GM23338 (cell line): ENCODE measurements around the gene CBFA2T3. TPM values are rescaled to one million over a fixed set of nuclear protein-coding genes. Genes with fewer than 3 reads are reported as not detected.

Experiments
- ATAC-seq: fragments of 200-7000 bp; cut with Tn5 transposase; 3 replicates; pipeline ENCODE4 v1.9.1; 2020
- DNase-seq: peaks from one replicate; pipeline ENCODE4 v3.0.0-alpha.2; 2015; ENCODE audit warnings: low spot score
- H2AFZ ChIP-seq: fragments of 200-600 bp; sonication (generic); 2 replicates; pipeline ENCODE4 v1.8.0; 2016; ENCODE audit warnings: antibody characterized with exemption, mild to moderate bottlenecking, moderate library complexity
- H3F3A ChIP-seq: fragments of 200-600 bp; sonication (generic); replicated peaks from 2 replicates; pipeline ENCODE4 v1.8.0; 2017; ENCODE audit warnings: antibody characterized with exemption, mixed run types, low read depth
- H3K27ac ChIP-seq: fragments of 200-600 bp; sonication (generic); 2 replicates; pipeline ENCODE4 v1.6.1; 2016; ENCODE audit warnings: low read depth
- H3K27me3 ChIP-seq: fragments of 200-600 bp; sonication (generic); 2 replicates; pipeline ENCODE4 v1.8.0; 2016; ENCODE audit warnings: mild to moderate bottlenecking, mixed run types, moderate library complexity; ENCODE audit not compliant: insufficient read depth
- H3K36me3 ChIP-seq: fragments of 200-600 bp; sonication (generic); 2 replicates; pipeline ENCODE4 v1.8.0; 2016; ENCODE audit warnings: mild to moderate bottlenecking; ENCODE audit not compliant: insufficient read depth
- H3K4me1 ChIP-seq: fragments of 200-600 bp; sonication (generic); 2 replicates; pipeline ENCODE4 v1.8.0; 2016; ENCODE audit warnings: mild to moderate bottlenecking, moderate library complexity; ENCODE audit not compliant: insufficient read depth
- H3K4me2 ChIP-seq: fragments of 200-600 bp; sonication (generic); 2 replicates; pipeline ENCODE4 v1.7.1; 2017; ENCODE audit warnings: mixed run types
- H3K4me3 ChIP-seq: fragments of 200-600 bp; sonication (generic); 2 replicates; pipeline ENCODE4 v1.6.1; 2016; ENCODE audit warnings: mixed run types
- H3K79me2 ChIP-seq: fragments of 200-600 bp; sonication (generic); replicated peaks from 2 replicates; pipeline ENCODE4 v1.8.0; 2017; ENCODE audit warnings: mild to moderate bottlenecking; ENCODE audit not compliant: insufficient read depth
- H3K9me2 ChIP-seq: fragments of 200-600 bp; sonication (generic); 2 replicates; pipeline ENCODE4 v1.8.0; 2017; ENCODE audit not compliant: insufficient read depth
- H4K20me1 ChIP-seq: fragments of 200-600 bp; sonication (generic); replicated peaks from 2 replicates; pipeline ENCODE4 v1.8.0; 2017; ENCODE audit warnings: mild to moderate bottlenecking; ENCODE audit not compliant: insufficient read depth
- H3K27ac Mint-ChIP-seq: 2 replicates; pipeline ENCODE4 v1.8.0; 2020; ENCODE audit warnings: inconsistent platforms, mild to moderate bottlenecking, moderate library complexity, mixed read lengths
- H3K27me3 Mint-ChIP-seq: 3 replicates; pipeline ENCODE4 v1.8.0; 2022; ENCODE audit warnings: low read depth, mild to moderate bottlenecking, moderate library complexity, mixed read lengths, inconsistent platforms; ENCODE audit not compliant: insufficient read depth, poor library complexity
- H3K36me3 Mint-ChIP-seq: 3 replicates; pipeline ENCODE4 v1.8.0; 2021; ENCODE audit warnings: low read depth, mild to moderate bottlenecking, inconsistent platforms, moderate library complexity, mixed read lengths
- H3K4me1 Mint-ChIP-seq: 3 replicates; pipeline ENCODE4 v1.8.0; 2020; ENCODE audit warnings: mild to moderate bottlenecking, inconsistent platforms, mixed read lengths
- H3K4me3 Mint-ChIP-seq: 3 replicates; pipeline ENCODE4 v1.8.0; 2021; ENCODE audit warnings: moderate library complexity, mild to moderate bottlenecking, inconsistent platforms, mixed read lengths
- H3K9me3 Mint-ChIP-seq: 3 replicates; pipeline ENCODE4 v1.8.0; 2020; ENCODE audit warnings: moderate library complexity, mild to moderate bottlenecking, inconsistent platforms, mixed read lengths
- CREB1 ChIP-seq: fragments of 250-450 bp; sonication (Bioruptor Pico); IDR thresholded peaks from 2 replicates; pipeline ENCODE4 v1.5.0; 2020; ENCODE audit warnings: low read depth, mild to moderate bottlenecking, moderate library complexity
- EZH2 ChIP-seq: fragments of 200-600 bp; sonication (generic); IDR thresholded peaks from one replicate; pipeline ENCODE4 v1.8.0; 2017; ENCODE audit warnings: antibody characterized with exemption, mild to moderate bottlenecking, low read depth; ENCODE audit not compliant: unreplicated experiment
- EZH2phosphoT487 ChIP-seq: fragments of 200-600 bp; sonication (generic); IDR thresholded peaks from one replicate; pipeline ENCODE4 v1.8.1; 2018; ENCODE audit warnings: antibody characterized with exemption; ENCODE audit not compliant: unreplicated experiment
- JUNB ChIP-seq: IDR thresholded peaks from one replicate; pipeline ENCODE4 v1.6.1; 2016; ENCODE audit warnings: antibody characterized with exemption; ENCODE audit not compliant: unreplicated experiment
- NANOG ChIP-seq: IDR thresholded peaks from 2 replicates; pipeline ENCODE4 v1.6.1; 2016; ENCODE audit warnings: antibody characterized with exemption, borderline replicate concordance
- POLR2AphosphoS5 ChIP-seq: IDR thresholded peaks from 2 replicates; pipeline ENCODE4 v1.6.1; 2016; ENCODE audit warnings: antibody characterized with exemption, low read depth
- STAT1 ChIP-seq: IDR thresholded peaks from one replicate; pipeline ENCODE4 v1.6.1; 2016; ENCODE audit warnings: antibody characterized with exemption; ENCODE audit not compliant: unreplicated experiment
- ZNF114 ChIP-seq: fragments of 250-450 bp; sonication (Bioruptor Pico); IDR thresholded peaks from 2 replicates; pipeline ENCODE4 v1.5.0; 2020; ENCODE audit warnings: mild to moderate bottlenecking, moderate library complexity
- ZNF331 ChIP-seq: fragments of 250-450 bp; sonication (Bioruptor Pico); IDR thresholded peaks from 2 replicates; pipeline ENCODE4 v1.5.0; 2020; ENCODE audit warnings: low read depth, mild to moderate bottlenecking, moderate library complexity
- polyA plus RNA-seq: library from polyadenylated mRNA; unstranded; fragments of >200 nt; fragmentation: Nextera tagmentation; extraction: Ambion mirVana; gene quantifications from 2 replicates; pipeline ENCODE4 v1.2.1, GENCODE V29; 2016
- total RNA-seq: library from RNA; depleted of rRNA; stranded (reverse); fragments of >200 nt; shearing (Covaris generic); gene quantifications from 2 replicates; pipeline ENCODE4 v1.2.3, GENCODE V29; 2014
- TF ChIP-seq, protein P1 (sequence below), 2 experiments: fragments of 200-600 bp in 1 of 2; sonication (generic) in 1 of 2; conservative IDR thresholded peaks; 2 replicates each; pipeline versions ENCODE4 v1.5.1 to v1.6.1; 2016 to 2017; ENCODE audit warnings: antibody characterized with exemption in 2 of 2, low read depth in 2 of 2, mild to moderate bottlenecking in 2 of 2, moderate library complexity in 1 of 2
- TF ChIP-seq, protein P2 (sequence below): IDR thresholded peaks from 2 replicates; pipeline ENCODE4 v1.6.1; 2016; ENCODE audit warnings: antibody characterized with exemption
- TF ChIP-seq, protein P3 (sequence below): IDR thresholded peaks from one replicate; pipeline ENCODE4 v1.6.1; 2018; ENCODE audit warnings: antibody characterized with exemption; ENCODE audit not compliant: unreplicated experiment
- TF ChIP-seq, protein P4 (sequence below): fragments of 250-450 bp; sonication (Bioruptor Pico); IDR thresholded peaks from 2 replicates; pipeline ENCODE4 v1.5.0; 2020; ENCODE audit warnings: mild to moderate bottlenecking, moderate library complexity

The CBFA2T3 gene
- total and polyA plus RNA-seq, 2 experiments from 2014 or later, result 0.87 to 1.5 TPM

DNA sequence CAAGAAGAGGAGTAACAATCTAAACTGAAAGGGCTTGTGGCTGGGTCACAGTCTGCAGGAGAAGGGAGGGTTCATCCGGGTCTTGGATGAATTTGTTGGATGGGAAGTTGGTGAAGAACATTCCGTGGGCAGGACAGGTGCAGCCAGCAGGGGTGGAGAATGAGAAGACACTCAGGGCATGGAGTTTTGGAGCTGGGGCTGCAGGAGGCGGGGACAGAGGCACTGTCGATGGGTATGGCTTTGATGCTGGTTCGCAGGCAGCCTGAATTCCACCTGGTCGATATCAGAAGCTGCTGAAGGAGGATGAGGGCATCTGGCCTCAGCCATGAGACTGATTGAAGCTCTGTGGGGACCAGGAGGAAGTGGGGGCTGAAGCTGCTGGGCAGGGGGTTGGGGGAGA is 36.1 kb upstream of the CBFA2T3 start:
- ATAC-seq (no peak), DNase-seq (no peak)
- TF ChIP-seq, protein P1, sequence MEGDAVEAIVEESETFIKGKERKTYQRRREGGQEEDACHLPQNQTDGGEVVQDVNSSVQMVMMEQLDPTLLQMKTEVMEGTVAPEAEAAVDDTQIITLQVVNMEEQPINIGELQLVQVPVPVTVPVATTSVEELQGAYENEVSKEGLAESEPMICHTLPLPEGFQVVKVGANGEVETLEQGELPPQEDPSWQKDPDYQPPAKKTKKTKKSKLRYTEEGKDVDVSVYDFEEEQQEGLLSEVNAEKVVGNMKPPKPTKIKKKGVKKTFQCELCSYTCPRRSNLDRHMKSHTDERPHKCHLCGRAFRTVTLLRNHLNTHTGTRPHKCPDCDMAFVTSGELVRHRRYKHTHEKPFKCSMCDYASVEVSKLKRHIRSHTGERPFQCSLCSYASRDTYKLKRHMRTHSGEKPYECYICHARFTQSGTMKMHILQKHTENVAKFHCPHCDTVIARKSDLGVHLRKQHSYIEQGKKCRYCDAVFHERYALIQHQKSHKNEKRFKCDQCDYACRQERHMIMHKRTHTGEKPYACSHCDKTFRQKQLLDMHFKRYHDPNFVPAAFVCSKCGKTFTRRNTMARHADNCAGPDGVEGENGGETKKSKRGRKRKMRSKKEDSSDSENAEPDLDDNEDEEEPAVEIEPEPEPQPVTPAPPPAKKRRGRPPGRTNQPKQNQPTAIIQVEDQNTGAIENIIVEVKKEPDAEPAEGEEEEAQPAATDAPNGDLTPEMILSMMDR (conservative IDR thresholded peaks at IDR 0.05; ENCODE audit: low read depth in 2 of 2), result no peak
- no peak for TF ChIP-seq NANOG
- no peak for TF ChIP-seq POLR2AphosphoS5
- TF ChIP-seq CREB1 (CRISPR knock-in tag), result no peak
- TF ChIP-seq ZNF114 (CRISPR knock-in tag), result no peak
- TF ChIP-seq EZH2phosphoT487, result no peak
- TF ChIP-seq EZH2, result no peak
- no peak for TF ChIP-seq STAT1
- TF ChIP-seq, protein P2, sequence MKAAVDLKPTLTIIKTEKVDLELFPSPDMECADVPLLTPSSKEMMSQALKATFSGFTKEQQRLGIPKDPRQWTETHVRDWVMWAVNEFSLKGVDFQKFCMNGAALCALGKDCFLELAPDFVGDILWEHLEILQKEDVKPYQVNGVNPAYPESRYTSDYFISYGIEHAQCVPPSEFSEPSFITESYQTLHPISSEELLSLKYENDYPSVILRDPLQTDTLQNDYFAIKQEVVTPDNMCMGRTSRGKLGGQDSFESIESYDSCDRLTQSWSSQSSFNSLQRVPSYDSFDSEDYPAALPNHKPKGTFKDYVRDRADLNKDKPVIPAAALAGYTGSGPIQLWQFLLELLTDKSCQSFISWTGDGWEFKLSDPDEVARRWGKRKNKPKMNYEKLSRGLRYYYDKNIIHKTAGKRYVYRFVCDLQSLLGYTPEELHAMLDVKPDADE, result no peak
- TF ChIP-seq, protein P3, sequence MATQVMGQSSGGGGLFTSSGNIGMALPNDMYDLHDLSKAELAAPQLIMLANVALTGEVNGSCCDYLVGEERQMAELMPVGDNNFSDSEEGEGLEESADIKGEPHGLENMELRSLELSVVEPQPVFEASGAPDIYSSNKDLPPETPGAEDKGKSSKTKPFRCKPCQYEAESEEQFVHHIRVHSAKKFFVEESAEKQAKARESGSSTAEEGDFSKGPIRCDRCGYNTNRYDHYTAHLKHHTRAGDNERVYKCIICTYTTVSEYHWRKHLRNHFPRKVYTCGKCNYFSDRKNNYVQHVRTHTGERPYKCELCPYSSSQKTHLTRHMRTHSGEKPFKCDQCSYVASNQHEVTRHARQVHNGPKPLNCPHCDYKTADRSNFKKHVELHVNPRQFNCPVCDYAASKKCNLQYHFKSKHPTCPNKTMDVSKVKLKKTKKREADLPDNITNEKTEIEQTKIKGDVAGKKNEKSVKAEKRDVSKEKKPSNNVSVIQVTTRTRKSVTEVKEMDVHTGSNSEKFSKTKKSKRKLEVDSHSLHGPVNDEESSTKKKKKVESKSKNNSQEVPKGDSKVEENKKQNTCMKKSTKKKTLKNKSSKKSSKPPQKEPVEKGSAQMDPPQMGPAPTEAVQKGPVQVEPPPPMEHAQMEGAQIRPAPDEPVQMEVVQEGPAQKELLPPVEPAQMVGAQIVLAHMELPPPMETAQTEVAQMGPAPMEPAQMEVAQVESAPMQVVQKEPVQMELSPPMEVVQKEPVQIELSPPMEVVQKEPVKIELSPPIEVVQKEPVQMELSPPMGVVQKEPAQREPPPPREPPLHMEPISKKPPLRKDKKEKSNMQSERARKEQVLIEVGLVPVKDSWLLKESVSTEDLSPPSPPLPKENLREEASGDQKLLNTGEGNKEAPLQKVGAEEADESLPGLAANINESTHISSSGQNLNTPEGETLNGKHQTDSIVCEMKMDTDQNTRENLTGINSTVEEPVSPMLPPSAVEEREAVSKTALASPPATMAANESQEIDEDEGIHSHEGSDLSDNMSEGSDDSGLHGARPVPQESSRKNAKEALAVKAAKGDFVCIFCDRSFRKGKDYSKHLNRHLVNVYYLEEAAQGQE, result no peak
- TF ChIP-seq ZNF331 (CRISPR knock-in tag), result no peak
- TF ChIP-seq JUNB, result no peak
- TF ChIP-seq, protein P4, sequence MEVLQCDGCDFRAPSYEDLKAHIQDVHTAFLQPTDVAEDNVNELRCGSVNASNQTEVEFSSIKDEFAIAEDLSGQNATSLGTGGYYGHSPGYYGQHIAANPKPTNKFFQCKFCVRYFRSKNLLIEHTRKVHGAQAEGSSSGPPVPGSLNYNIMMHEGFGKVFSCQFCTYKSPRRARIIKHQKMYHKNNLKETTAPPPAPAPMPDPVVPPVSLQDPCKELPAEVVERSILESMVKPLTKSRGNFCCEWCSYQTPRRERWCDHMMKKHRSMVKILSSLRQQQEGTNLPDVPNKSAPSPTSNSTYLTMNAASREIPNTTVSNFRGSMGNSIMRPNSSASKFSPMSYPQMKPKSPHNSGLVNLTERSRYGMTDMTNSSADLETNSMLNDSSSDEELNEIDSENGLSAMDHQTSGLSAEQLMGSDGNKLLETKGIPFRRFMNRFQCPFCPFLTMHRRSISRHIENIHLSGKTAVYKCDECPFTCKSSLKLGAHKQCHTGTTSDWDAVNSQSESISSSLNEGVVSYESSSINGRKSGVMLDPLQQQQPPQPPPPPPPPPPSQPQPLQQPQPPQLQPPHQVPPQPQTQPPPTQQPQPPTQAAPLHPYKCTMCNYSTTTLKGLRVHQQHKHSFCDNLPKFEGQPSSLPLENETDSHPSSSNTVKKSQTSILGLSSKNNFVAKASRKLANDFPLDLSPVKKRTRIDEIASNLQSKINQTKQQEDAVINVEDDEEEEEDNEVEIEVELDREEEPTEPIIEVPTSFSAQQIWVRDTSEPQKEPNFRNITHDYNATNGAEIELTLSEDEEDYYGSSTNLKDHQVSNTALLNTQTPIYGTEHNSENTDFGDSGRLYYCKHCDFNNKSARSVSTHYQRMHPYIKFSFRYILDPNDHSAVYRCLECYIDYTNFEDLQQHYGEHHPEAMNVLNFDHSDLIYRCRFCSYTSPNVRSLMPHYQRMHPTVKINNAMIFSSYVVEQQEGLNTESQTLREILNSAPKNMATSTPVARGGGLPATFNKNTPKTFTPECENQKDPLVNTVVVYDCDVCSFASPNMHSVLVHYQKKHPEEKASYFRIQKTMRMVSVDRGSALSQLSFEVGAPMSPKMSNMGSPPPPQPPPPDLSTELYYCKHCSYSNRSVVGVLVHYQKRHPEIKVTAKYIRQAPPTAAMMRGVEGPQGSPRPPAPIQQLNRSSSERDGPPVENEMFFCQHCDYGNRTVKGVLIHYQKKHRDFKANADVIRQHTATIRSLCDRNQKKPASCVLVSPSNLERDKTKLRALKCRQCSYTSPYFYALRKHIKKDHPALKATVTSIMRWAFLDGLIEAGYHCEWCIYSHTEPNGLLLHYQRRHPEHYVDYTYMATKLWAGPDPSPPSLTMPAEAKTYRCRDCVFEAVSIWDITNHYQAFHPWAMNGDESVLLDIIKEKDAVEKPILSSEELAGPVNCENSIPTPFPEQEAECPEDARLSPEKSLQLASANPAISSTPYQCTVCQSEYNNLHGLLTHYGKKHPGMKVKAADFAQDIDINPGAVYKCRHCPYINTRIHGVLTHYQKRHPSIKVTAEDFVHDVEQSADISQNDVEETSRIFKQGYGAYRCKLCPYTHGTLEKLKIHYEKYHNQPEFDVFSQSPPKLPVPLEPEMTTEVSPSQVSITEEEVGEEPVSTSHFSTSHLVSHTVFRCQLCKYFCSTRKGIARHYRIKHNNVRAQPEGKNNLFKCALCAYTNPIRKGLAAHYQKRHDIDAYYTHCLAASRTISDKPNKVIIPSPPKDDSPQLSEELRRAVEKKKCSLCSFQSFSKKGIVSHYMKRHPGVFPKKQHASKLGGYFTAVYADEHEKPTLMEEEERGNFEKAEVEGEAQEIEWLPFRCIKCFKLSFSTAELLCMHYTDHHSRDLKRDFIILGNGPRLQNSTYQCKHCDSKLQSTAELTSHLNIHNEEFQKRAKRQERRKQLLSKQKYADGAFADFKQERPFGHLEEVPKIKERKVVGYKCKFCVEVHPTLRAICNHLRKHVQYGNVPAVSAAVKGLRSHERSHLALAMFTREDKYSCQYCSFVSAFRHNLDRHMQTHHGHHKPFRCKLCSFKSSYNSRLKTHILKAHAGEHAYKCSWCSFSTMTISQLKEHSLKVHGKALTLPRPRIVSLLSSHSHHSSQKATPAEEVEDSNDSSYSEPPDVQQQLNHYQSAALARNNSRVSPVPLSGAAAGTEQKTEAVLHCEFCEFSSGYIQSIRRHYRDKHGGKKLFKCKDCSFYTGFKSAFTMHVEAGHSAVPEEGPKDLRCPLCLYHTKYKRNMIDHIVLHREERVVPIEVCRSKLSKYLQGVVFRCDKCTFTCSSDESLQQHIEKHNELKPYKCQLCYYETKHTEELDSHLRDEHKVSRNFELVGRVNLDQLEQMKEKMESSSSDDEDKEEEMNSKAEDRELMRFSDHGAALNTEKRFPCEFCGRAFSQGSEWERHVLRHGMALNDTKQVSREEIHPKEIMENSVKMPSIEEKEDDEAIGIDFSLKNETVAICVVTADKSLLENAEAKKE (CRISPR knock-in tag), result no peak
- Mint-ChIP-seq H3K9me3 (peaks cover 14% of the 10 kb centered on the region), H3K36me3 (no peaks in the 10 kb centered on the region; the same call in 2 of the 3 replicates), H3K27ac (no peak overlapping the region), H3K27me3 (peaks cover 15% of the 10 kb centered on the region), H3K4me3 (no peak overlapping the region), H3K4me1 (peaks cover 3% of the 10 kb centered on the region; the same call in 2 of the 3 replicates)
- no peaks in the 10 kb centered on the region for H3K79me2 ChIP-seq
- H3K27me3 ChIP-seq, result no peaks in the 10 kb centered on the region
- no peaks in the 10 kb centered on the region for H3K36me3 ChIP-seq
- H3K4me3 ChIP-seq, result no peak overlapping the region
- H3K9me2 ChIP-seq, result no peaks in the 10 kb centered on the region
- no peak overlapping the region for H3K27ac ChIP-seq
- no peak overlapping the region for H2AFZ ChIP-seq
- no peaks in the 10 kb centered on the region for H4K20me1 ChIP-seq
- no peak overlapping the region for H3K4me2 ChIP-seq
- no peaks in the 10 kb centered on the region for H3F3A ChIP-seq
- no peaks in the 10 kb centered on the region for H3K4me1 ChIP-seq
